BLaER1 (cell line): ENCODE measurements around the gene ACSM5.
"Not testable (repeated sequence)": the region's sequence is repeated elsewhere in the genome, so short reads cannot be mapped to it uniquely, and the experiment has no call there.

Experiments used
- H3K27ac ChIP-seq: shearing (Covaris generic); formaldehyde crosslinking; 2 replicates; pipeline ENCODE4 v1.8.1; 2022
- H3K27me3 ChIP-seq: shearing (Covaris generic); formaldehyde crosslinking; 2 replicates; pipeline ENCODE4 v1.8.1; 2022
- H3K36me3 ChIP-seq: shearing (Covaris generic); formaldehyde crosslinking; 2 replicates; pipeline ENCODE4 v1.8.1; 2022
- H3K4me1 ChIP-seq: shearing (Covaris generic); formaldehyde crosslinking; 2 replicates; pipeline ENCODE4 v1.8.1; 2022
- H3K4me2 ChIP-seq: shearing (Covaris generic); formaldehyde crosslinking; 2 replicates; pipeline ENCODE4 v1.8.1; 2022
- H3K4me3 ChIP-seq: shearing (Covaris generic); formaldehyde crosslinking; 2 replicates; pipeline ENCODE4 v1.8.1; 2022
- H3K9ac ChIP-seq: shearing (Covaris generic); formaldehyde crosslinking; 2 replicates; pipeline ENCODE4 v1.8.1; 2022
- H3K9me3 ChIP-seq: shearing (Covaris generic); formaldehyde crosslinking; 2 replicates; pipeline ENCODE4 v1.8.1; 2022
- H4K20me1 ChIP-seq: shearing (Covaris generic); formaldehyde crosslinking; 2 replicates; pipeline ENCODE4 v1.8.1; 2022
- Cebpa-rat ChIP-seq: shearing (Covaris generic); IDR thresholded peaks from 2 replicates; pipeline ENCODE4 v1.8.1; 2022

The ACSM5 gene

GRCh38 chr16:20397468-20398074 is 11.8 kb upstream of the ACSM5 start:
- no peak overlapping the region for H3K4me3 ChIP-seq
- H3K36me3 ChIP-seq, result no peaks in the 10 kb centered on the region
- H3K27me3 ChIP-seq, result no peaks in the 10 kb centered on the region
- no peak overlapping the region for H3K9ac ChIP-seq
- no peaks in the 10 kb centered on the region for H3K4me1 ChIP-seq
- no peaks in the 10 kb centered on the region for H3K9me3 ChIP-seq
- TF ChIP-seq Cebpa-rat, result no peak
- no peaks in the 10 kb centered on the region for H4K20me1 ChIP-seq
- no peak overlapping the region for H3K4me2 ChIP-seq
- H3K27ac ChIP-seq, result no peak overlapping the region

GRCh38 chr16:20398603-20399002 is 10.7 kb upstream of the ACSM5 start:
- H3K4me3 ChIP-seq, result no peak overlapping the region
- no peak overlapping the region for H3K4me2 ChIP-seq
- H3K9me3 ChIP-seq, result no peaks in the 10 kb centered on the region
- H3K27me3 ChIP-seq, result no peaks in the 10 kb centered on the region
- H3K4me1 ChIP-seq, result no peaks in the 10 kb centered on the region
- no peak overlapping the region for H3K9ac ChIP-seq
- no peaks in the 10 kb centered on the region for H4K20me1 ChIP-seq
- no peak for TF ChIP-seq Cebpa-rat
- H3K36me3 ChIP-seq, result no peaks in the 10 kb centered on the region
- H3K27ac ChIP-seq, result no peak overlapping the region

GRCh38 chr16:20399185-20399584 is 10.1 kb upstream of the ACSM5 start:
- no peak overlapping the region for H3K4me3 ChIP-seq
- H3K9ac ChIP-seq, result no peak overlapping the region
- H3K36me3 ChIP-seq, result no peaks in the 10 kb centered on the region
- H4K20me1 ChIP-seq, result no peaks in the 10 kb centered on the region
- no peak overlapping the region for H3K27ac ChIP-seq
- H3K9me3 ChIP-seq, result no peaks in the 10 kb centered on the region
- no peaks in the 10 kb centered on the region for H3K4me1 ChIP-seq
- no peaks in the 10 kb centered on the region for H3K27me3 ChIP-seq
- H3K4me2 ChIP-seq, result no peak overlapping the region
- TF ChIP-seq Cebpa-rat, result no peak

- Histone ChIP-seq H3K9me3 (no peaks in the 10 kb centered on the region), H4K20me1 (no peaks in the 10 kb centered on the region), H3K9ac (no peak overlapping the region), H3K4me3 (no peak overlapping the region), H3K27ac (no peak overlapping the region), H3K4me1 (no peaks in the 10 kb centered on the region), H3K4me2 (no peak overlapping the region), H3K36me3 (no peaks in the 10 kb centered on the region), H3K27me3 (no peaks in the 10 kb centered on the region)
- TF ChIP-seq Cebpa-rat, result no peak
Observed at GRCh38 chr16:20401066-20401465, 8.3 kb upstream of the ACSM5 start.

GRCh38 chr16:20401475-20402016 is 7.8 kb upstream of the ACSM5 start:
- no peak for TF ChIP-seq Cebpa-rat
- Histone ChIP-seq H4K20me1 (no peaks in the 10 kb centered on the region), H3K9ac (no peak overlapping the region), H3K27ac (no peak overlapping the region), H3K4me2 (no peak overlapping the region), H3K4me3 (no peak overlapping the region), H3K9me3 (no peaks in the 10 kb centered on the region), H3K4me1 (no peaks in the 10 kb centered on the region), H3K36me3 (no peaks in the 10 kb centered on the region), H3K27me3 (no peaks in the 10 kb centered on the region)

GRCh38 chr16:20402651-20403050 is 6.7 kb upstream of the ACSM5 start:
- no peak for TF ChIP-seq Cebpa-rat

GRCh38 chr16:20404637-20405036 is 4.7 kb upstream of the ACSM5 start, which contains the start of gene PDILT:
Gene PDILT, minus strand, starts transcription at chr16:20404737. Its CDS starts 5,437 bp downstream, at chr16:20399300.
- H3K4me3 ChIP-seq, result no peak within 1 kb of the TSS
- no peak within 1 kb of the TSS for H3K9ac ChIP-seq
- no peaks in the 10 kb centered on the region for H3K27me3 ChIP-seq
- TF ChIP-seq Cebpa-rat, result no peak
- H3K9me3 ChIP-seq, result no peaks in the 10 kb centered on the region
- H3K4me1 ChIP-seq, result no peaks in the 10 kb centered on the region
- no peaks in the 10 kb centered on the region for H3K36me3 ChIP-seq
- H3K4me2 ChIP-seq, result no peak within 1 kb of the TSS
- no peak within 1 kb of the TSS for H3K27ac ChIP-seq
- H4K20me1 ChIP-seq, result no peaks in the 10 kb centered on the region

More at GRCh38 chr16:20402651-20403050, 6.7 kb upstream of the ACSM5 start:
- no peaks in the 10 kb centered on the region for H3K9me3 ChIP-seq
- H3K9ac ChIP-seq, result no peak overlapping the region
- H3K4me1 ChIP-seq, result no peaks in the 10 kb centered on the region
- no peak overlapping the region for H3K4me2 ChIP-seq
- H3K4me3 ChIP-seq, result no peak overlapping the region
- H3K27ac ChIP-seq, result no peak overlapping the region
- H3K27me3 ChIP-seq, result no peaks in the 10 kb centered on the region
- H3K36me3 ChIP-seq, result no peaks in the 10 kb centered on the region
- no peaks in the 10 kb centered on the region for H4K20me1 ChIP-seq

GRCh38 chr16:20410121-20410723 is 888 bp downstream of the ACSM5 start:
- Histone ChIP-seq H3K4me3 (no peak overlapping the region), H3K36me3 (no peaks in the 10 kb centered on the region), H3K9ac (no peak overlapping the region), H3K4me2 (no peak overlapping the region), H3K4me1 (no peaks in the 10 kb centered on the region), H3K9me3 (no peaks in the 10 kb centered on the region), H3K27me3 (no peaks in the 10 kb centered on the region), H4K20me1 (no peaks in the 10 kb centered on the region), H3K27ac (no peak overlapping the region)
- no peak for TF ChIP-seq Cebpa-rat

GRCh38 chr16:20411055-20411454 is 1.7 kb downstream of the ACSM5 start:
- Histone ChIP-seq H3K9me3 (no peaks in the 10 kb centered on the region), H3K27me3 (no peaks in the 10 kb centered on the region), H3K4me2 (no peak overlapping the region), H3K9ac (no peak overlapping the region), H4K20me1 (no peaks in the 10 kb centered on the region), H3K4me3 (no peak overlapping the region), H3K4me1 (no peaks in the 10 kb centered on the region), H3K27ac (no peak overlapping the region), H3K36me3 (no peaks in the 10 kb centered on the region)
- TF ChIP-seq Cebpa-rat, result no peak

GRCh38 chr16:20415541-20415940 is 6.2 kb downstream of the ACSM5 start:
- no peak overlapping the region for H3K9ac ChIP-seq
- no peak overlapping the region for H3K4me2 ChIP-seq
- no peaks in the 10 kb centered on the region for H4K20me1 ChIP-seq
- no peaks in the 10 kb centered on the region for H3K36me3 ChIP-seq
- H3K27me3 ChIP-seq, result no peaks in the 10 kb centered on the region
- no peaks in the 10 kb centered on the region for H3K4me1 ChIP-seq
- no peak overlapping the region for H3K27ac ChIP-seq
- no peaks in the 10 kb centered on the region for H3K9me3 ChIP-seq
- no peak for TF ChIP-seq Cebpa-rat
- no peak overlapping the region for H3K4me3 ChIP-seq

- not testable (repeated sequence) for H4K20me1 ChIP-seq, H3K27ac ChIP-seq, H3K27me3 ChIP-seq, H3K4me1 ChIP-seq, H3K36me3 ChIP-seq, H3K4me2 ChIP-seq, H3K4me3 ChIP-seq, H3K9me3 ChIP-seq, H3K9ac ChIP-seq
Observed at GRCh38 chr16:20419093-20419492, 9.8 kb downstream of the ACSM5 start.

GRCh38 chr16:20421748-20422147 is 12.4 kb downstream of the ACSM5 start:
- not testable (repeated sequence) for H3K4me1 ChIP-seq, H3K36me3 ChIP-seq, H3K9ac ChIP-seq, H3K4me2 ChIP-seq, H3K27ac ChIP-seq, H4K20me1 ChIP-seq, H3K9me3 ChIP-seq, H3K27me3 ChIP-seq, H3K4me3 ChIP-seq

GRCh38 chr16:20423772-20424128 is 14.4 kb downstream of the ACSM5 start:
- H3K9me3 ChIP-seq, H3K4me1 ChIP-seq, H3K4me2 ChIP-seq, H3K27ac ChIP-seq, H3K4me3 ChIP-seq, H4K20me1 ChIP-seq, H3K27me3 ChIP-seq, H3K36me3 ChIP-seq, H3K9ac ChIP-seq: not testable (repeated sequence)
